Measurements from ENCODE around the gene ERC2. TPM values are rescaled to one million over a fixed set of nuclear protein-coding genes. Genes with fewer than 3 reads are reported as not detected.

ERC2 gene
- total RNA-seq, 3 donors from 2014 or later = 0.16 TPM; not detected in 2

DNA sequence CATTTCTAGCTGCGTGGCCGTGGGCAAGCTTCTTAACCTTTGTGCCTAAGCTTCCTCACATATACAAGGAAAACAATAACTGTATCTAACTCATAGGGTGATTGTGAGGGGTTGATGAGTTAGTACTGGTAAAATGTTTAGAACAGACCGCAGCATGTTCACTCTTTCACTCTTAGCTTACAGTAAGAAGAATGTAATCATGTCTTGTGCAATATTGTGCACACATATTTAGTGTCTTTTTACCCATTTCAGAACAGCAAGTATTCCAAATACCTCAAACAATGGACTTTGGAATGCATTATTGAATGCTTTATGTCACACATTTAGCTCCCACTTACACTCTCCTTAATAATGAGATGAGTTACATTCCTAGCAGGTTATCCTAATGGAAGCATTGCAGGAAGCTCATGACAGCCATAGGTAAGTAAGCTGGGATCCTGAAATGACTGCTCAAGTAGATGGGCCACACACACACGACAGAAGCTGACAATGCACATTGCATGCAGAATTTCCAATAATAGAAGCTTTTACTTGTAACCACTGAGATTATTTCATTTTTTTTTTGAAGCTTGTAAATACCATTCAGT, 512.3 kb downstream of the ERC2 start:
- no peak for ATAC-seq
- H3K27me3 Mint-ChIP-seq (ENCODE audit: low read depth) = no peaks in the 10 kb centered on the region
- no peak overlapping the region for H3K4me3 Mint-ChIP-seq
- no peak for DNase-seq
- H3K9me3 Mint-ChIP-seq = no peaks in the 10 kb centered on the region
- H3K36me3 Mint-ChIP-seq (ENCODE audit: insufficient read depth) = no peaks in the 10 kb centered on the region
- H3K4me1 Mint-ChIP-seq (ENCODE audit: low read depth) = no peaks in the 10 kb centered on the region

DNA sequence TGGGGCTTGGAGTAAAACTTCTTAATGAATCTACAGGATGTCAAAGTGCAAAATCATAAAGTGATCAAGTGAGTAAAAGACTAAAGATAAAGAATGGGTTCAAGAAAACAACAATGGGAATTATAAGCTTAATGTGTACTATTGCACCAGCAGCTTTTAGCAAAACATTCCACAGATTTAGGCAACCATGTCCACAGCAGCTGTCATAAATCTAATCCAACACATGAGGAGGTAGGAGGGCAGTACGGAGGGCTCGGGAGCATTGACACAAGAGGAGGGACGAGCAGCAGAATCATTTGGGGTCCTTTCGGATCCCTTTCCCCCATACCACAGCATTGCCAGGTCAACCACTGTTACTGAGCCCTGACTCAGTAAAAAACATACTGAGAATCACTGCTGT, 516.9 kb downstream of the ERC2 start:
- no peaks in the 10 kb centered on the region for H3K27me3 Mint-ChIP-seq (ENCODE audit: low read depth)
- DNase-seq (no peak), ATAC-seq (no peak)
- no peak overlapping the region for H3K4me3 Mint-ChIP-seq
- no peaks in the 10 kb centered on the region for H3K36me3 Mint-ChIP-seq (ENCODE audit: insufficient read depth)
- no peaks in the 10 kb centered on the region for H3K4me1 Mint-ChIP-seq (ENCODE audit: low read depth)
- H3K9me3 Mint-ChIP-seq = no peaks in the 10 kb centered on the region

DNA sequence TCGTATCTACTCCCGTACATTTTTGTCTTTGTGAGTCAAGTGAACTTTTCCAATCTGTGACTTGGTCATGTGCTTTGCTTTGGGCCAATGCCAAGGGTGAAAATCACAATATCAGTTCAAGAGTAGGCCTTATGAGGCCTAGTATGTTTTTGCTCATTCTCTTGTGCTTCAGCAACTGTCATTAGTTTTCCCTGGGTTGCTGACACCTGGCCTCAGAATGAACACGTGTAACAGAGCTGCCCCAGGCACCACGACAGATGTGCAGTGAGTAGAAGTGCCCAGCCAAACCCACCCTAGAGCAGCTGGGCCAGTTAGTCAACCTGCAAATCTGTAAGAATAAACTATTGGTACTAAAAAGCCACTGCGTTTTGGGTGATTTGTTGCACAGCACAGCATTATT, 520.9 kb downstream of the ERC2 start:
- H3K4me1 Mint-ChIP-seq (ENCODE audit: low read depth) = no peaks in the 10 kb centered on the region
- H3K36me3 Mint-ChIP-seq (ENCODE audit: insufficient read depth) = no peaks in the 10 kb centered on the region
- ATAC-seq (no peak), DNase-seq (no peak)
- H3K4me3 Mint-ChIP-seq = no peak overlapping the region
- no peaks in the 10 kb centered on the region for H3K27me3 Mint-ChIP-seq (ENCODE audit: low read depth)
- no peaks in the 10 kb centered on the region for H3K9me3 Mint-ChIP-seq

DNA sequence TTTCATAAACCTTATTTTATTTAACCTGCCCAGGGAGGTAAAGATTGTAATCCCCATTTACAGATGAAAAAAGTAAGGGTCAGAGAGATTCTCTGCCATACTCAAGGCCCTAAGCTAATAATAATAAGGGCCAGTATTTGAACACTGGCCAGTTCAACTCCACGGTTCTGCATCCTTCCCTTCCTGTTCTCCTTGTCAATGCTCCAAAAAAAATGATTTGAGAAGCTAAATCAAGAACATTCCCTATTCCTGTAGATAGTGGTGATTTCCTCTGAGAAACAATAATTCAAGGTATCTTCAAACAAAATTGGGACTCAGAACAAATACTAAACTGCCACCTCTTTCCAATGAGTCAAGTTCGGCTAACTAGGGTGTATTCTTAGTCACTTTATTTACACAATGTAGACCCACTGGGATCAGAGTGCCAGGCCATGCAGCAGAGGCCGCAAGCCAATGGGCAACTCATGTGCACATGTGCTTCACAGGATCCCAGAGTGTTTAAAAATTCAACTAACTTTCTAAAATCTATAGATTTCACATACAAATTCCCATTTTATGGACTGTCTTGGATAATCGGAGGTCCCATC, 521.6 kb downstream of the ERC2 start:
- H3K4me3 Mint-ChIP-seq = no peak overlapping the region
- DNase-seq (no peak), ATAC-seq (no peak)
- H3K4me1 Mint-ChIP-seq (ENCODE audit: low read depth) = no peaks in the 10 kb centered on the region
- H3K27me3 Mint-ChIP-seq (ENCODE audit: low read depth) = no peaks in the 10 kb centered on the region
- no peaks in the 10 kb centered on the region for H3K36me3 Mint-ChIP-seq (ENCODE audit: insufficient read depth)
- no peaks in the 10 kb centered on the region for H3K9me3 Mint-ChIP-seq

DNA sequence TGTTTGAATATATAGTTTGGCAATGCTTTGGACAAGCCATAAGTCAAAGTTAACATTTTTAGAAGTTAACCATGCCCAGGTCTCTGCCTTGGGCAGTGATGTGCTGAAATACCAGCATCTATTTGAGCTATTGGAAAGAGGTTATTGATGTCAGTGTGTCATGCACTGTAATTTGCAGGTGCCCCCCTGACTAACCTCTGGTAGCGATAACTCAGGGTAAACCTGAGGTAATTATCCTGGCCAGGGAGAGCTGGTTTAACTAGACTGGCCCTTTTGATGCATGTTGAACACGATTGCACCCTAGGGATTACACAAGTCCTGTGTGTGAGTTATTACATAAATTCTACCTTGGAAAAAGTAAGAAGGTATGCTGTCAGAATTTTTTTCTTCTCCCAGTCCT, 525.4 kb downstream of the ERC2 start:
- no peak for ATAC-seq
- Mint-ChIP-seq H3K27me3 (ENCODE audit: low read depth) (no peaks in the 10 kb centered on the region), H3K9me3 (no peaks in the 10 kb centered on the region)

DNA sequence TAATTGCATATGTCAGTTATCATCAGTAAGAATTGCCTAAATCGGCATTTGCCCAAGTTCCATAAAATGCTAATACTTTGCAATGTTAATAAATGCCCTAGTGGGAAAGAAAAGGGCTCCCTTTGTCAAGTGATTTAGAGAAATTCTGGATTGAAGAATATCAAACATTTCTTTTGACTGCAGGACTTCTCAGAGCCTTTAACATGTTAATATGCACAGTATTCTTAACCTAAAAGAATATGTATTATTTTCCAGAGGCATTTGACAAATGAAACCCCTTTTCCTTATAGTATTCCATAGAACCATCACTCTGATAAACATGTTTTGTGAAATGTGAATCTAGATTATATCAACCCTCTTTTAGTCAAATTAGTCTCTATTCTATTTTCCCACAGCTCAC, 529.0 kb downstream of the ERC2 start:
- Mint-ChIP-seq H3K4me3 (no peak overlapping the region), H3K36me3 (ENCODE audit: insufficient read depth) (no peaks in the 10 kb centered on the region), H3K27me3 (ENCODE audit: low read depth) (no peaks in the 10 kb centered on the region), H3K9me3 (no peaks in the 10 kb centered on the region), H3K4me1 (ENCODE audit: low read depth) (no peaks in the 10 kb centered on the region)
- ATAC-seq (no peak), DNase-seq (no peak)

More for the DNA sequence above, 525.4 kb downstream of the ERC2 start:
- Mint-ChIP-seq H3K4me1 (ENCODE audit: low read depth) (no peaks in the 10 kb centered on the region), H3K4me3 (no peak overlapping the region), H3K36me3 (ENCODE audit: insufficient read depth) (no peaks in the 10 kb centered on the region)
- no peak for DNase-seq

DNA sequence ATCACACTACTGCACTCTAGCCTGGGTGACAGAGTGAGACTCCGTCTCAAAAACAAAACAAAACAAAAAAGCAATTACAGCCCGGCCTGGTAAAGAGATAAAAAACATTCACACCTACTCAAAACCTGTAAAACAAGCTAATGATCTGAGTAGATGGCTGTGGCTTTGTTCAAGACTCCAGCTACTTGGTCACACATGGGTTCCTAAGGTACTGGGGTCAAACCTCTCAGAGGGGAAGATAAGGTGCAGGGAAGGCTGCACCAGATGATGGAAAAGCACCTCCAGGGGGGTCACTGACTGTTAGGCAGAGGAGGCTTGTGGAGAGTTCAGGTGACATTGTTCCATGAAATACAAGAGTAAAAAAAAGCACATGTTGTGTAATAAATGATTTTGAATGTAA, 531.0 kb downstream of the ERC2 start:
- DNase-seq (no peak), ATAC-seq (no peak)
- Mint-ChIP-seq H3K4me3 (no peak overlapping the region), H3K9me3 (no peaks in the 10 kb centered on the region), H3K27me3 (ENCODE audit: low read depth) (no peaks in the 10 kb centered on the region), H3K4me1 (ENCODE audit: low read depth) (no peaks in the 10 kb centered on the region), H3K36me3 (ENCODE audit: insufficient read depth) (no peaks in the 10 kb centered on the region)

DNA sequence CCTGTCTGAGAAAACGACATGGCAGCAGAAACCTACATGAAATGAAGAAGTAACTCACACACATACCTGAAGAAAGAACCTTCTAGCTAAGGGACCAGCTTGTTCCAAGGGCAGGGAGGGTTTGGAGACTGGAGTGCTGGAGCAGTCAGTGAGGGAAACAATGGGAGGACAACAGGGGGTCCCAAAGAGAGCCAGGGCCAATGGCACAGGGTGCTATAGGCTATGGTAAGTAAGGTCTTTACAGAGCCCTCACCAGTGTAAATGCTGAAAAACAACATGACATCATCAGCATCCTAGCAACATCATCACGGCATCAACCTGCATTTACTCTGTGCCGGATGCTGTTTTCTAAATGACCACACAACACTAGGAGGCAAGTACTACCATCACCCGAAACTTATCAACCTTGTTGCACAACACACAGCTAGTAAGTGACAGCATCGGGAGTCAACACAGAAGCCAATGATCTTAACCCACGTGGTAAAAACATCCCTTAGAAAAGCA, 531.7 kb downstream of the ERC2 start:
- Mint-ChIP-seq H3K27me3 (ENCODE audit: low read depth) (no peaks in the 10 kb centered on the region), H3K4me3 (no peak overlapping the region), H3K4me1 (ENCODE audit: low read depth) (no peaks in the 10 kb centered on the region), H3K9me3 (no peaks in the 10 kb centered on the region), H3K36me3 (ENCODE audit: insufficient read depth) (no peaks in the 10 kb centered on the region)
- DNase-seq (no peak), ATAC-seq (no peak)

DNA sequence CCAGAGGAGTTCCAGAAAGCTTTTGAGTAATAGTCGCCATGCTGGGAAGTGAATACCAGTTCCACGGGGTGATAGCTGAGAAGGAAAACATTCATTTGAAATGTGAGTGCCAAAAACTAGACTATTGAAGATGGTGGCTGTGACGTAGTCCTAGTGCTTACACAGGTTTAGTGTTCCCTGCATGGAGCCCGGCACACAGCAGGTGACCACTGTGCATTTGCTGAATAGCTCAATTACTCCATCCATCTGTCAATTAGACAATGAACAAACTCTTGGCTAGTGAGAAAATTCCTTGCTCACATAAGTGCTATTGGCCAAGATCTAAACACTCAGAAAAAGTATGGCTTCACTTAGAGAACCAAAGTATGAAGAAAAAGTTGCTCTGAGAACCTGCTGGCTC, 533.0 kb downstream of the ERC2 start:
- H3K4me3 Mint-ChIP-seq = no peak overlapping the region
- no peaks in the 10 kb centered on the region for H3K4me1 Mint-ChIP-seq (ENCODE audit: low read depth)
- H3K9me3 Mint-ChIP-seq = no peaks in the 10 kb centered on the region
- H3K36me3 Mint-ChIP-seq (ENCODE audit: insufficient read depth) = no peaks in the 10 kb centered on the region
- H3K27me3 Mint-ChIP-seq (ENCODE audit: low read depth) = no peaks in the 10 kb centered on the region
- ATAC-seq (no peak), DNase-seq (no peak)

DNA sequence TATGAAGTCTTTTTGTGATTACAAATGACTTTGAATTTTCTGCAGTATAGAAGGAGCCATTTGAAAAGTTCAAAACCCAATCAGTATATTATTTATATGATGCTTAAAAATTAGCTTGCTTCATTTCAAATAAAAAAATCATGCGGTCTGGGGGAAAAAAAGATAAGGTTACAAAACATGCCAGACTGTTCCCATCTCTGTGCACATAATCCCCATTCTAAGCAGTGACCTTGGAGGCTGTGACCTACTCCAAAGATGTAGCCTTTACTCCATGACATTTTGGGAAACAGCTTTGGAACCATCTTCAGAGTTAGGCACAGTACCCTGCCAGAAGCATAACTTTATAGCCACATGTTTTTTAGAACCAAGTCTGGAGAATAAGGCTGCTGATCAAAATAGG, 533.5 kb downstream of the ERC2 start:
- ATAC-seq = no peak
- no peak for DNase-seq

DNA sequence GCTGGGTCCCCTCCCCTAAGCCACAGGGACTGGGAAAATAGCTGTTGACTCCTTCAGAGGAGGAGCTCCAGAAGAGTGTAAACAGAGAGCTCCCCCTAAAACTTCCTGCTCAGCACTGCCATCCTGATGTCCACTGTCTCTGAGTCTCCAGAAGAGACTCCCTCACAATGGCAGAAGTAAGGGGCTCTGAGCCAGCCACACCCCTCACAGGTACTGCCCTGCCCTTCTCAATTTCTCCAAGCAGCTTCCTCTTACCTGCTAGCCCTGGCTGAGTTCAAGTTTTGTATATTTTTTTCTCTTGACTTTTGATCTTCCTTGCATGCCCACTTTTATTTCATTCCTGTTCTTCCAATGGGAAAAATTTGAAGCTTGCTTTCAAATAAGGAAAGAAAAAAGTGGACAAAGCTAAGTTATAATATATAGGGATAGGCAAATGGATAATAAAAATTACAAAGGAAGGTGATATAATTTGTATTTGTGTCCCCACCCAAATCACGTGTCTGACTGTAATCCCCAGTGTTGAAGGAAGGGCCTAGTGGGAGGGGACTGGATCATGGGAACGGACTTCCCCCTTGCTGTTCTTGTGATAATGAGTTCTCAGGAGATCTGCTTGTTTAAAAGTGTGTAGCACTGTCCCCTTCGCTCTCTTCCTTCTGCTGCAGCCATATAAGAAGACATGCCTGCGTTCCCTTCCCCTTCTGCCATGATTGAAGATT, 539.0 kb downstream of the ERC2 start:
- Mint-ChIP-seq H3K9me3 (peaks cover 11% of the 10 kb centered on the region), H3K4me1 (ENCODE audit: low read depth) (no peaks in the 10 kb centered on the region), H3K36me3 (ENCODE audit: insufficient read depth) (no peaks in the 10 kb centered on the region), H3K4me3 (no peak overlapping the region), H3K27me3 (ENCODE audit: low read depth) (no peaks in the 10 kb centered on the region)
- no peak for ATAC-seq
- no peak for DNase-seq

More for the DNA sequence above, 533.5 kb downstream of the ERC2 start:
- H3K27me3 Mint-ChIP-seq (ENCODE audit: low read depth) = no peaks in the 10 kb centered on the region
- no peaks in the 10 kb centered on the region for H3K4me1 Mint-ChIP-seq (ENCODE audit: low read depth)
- H3K36me3 Mint-ChIP-seq (ENCODE audit: insufficient read depth) = no peaks in the 10 kb centered on the region
- no peak overlapping the region for H3K4me3 Mint-ChIP-seq
- H3K9me3 Mint-ChIP-seq = no peaks in the 10 kb centered on the region

DNA sequence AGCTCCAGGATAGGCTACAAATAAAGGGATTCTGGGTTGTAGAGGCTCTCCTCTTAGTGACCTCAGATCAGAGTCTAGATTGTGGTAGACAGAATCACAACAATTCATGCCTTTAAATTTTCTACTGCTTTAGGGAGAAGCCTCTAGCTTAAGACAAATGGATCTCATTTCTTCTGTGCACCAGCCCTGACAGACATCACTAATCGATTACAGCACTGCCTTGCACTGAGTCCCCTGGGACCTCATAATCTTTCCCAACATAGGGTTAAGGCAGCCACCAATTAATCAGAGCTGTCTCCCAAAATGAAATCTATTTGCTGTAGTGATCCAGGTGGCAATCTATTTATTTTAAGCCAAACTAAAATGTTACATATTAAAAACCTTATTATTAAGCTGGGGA, 544.6 kb downstream of the ERC2 start:
- H3K36me3 Mint-ChIP-seq (ENCODE audit: insufficient read depth) = no peaks in the 10 kb centered on the region
- DNase-seq = no peak
- no peak overlapping the region for H3K4me3 Mint-ChIP-seq
- no peaks in the 10 kb centered on the region for H3K4me1 Mint-ChIP-seq (ENCODE audit: low read depth)
- H3K27me3 Mint-ChIP-seq (ENCODE audit: low read depth) = no peaks in the 10 kb centered on the region
- peaks cover 14% of the 10 kb centered on the region for H3K9me3 Mint-ChIP-seq
- no peak for ATAC-seq

DNA sequence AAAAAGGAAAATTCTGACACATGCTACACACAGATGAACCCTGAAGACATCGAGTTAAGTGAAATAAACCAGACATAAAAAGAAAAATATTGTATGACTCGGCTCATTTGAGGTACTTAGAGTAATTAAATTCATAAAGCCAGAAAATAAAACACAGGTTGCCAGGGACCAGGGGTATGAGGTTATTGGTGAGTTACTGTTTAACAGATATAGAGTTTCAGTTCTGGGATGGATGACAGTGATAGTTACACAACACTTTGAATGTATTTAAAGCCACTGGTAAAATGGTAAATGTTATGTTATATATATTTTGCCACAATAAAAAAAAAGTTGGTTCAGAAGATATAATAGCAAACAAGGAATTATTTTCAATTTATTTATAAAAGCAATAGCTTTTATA, 545.1 kb downstream of the ERC2 start:
- H3K4me3 Mint-ChIP-seq = no peak overlapping the region
- H3K27me3 Mint-ChIP-seq (ENCODE audit: low read depth) = no peaks in the 10 kb centered on the region
- H3K9me3 Mint-ChIP-seq = peaks cover 10% of the 10 kb centered on the region
- no peaks in the 10 kb centered on the region for H3K36me3 Mint-ChIP-seq (ENCODE audit: insufficient read depth)
- no peaks in the 10 kb centered on the region for H3K4me1 Mint-ChIP-seq (ENCODE audit: low read depth)
- DNase-seq (no peak), ATAC-seq (no peak)

DNA sequence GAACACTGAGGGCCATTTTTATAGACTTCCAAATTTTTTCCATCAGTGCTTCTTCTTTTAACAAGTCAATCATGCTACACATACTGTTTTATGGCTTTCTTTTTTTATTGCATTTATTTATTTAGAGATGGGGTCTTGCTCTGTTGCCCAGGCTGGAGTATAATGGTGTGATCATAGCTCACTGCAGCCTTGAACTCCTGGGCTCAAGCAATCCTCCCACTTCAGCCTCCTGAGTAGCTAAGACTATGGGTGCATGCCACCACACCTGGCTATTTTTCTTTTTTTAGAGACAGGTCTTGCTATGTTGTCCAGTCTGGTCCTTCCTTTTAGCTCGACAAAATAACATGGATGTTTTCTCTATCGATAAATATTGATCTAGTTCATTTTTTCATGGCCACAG, 555.4 kb downstream of the ERC2 start:
- peaks cover 3% of the 10 kb centered on the region for H3K9me3 Mint-ChIP-seq
- no peaks in the 10 kb centered on the region for H3K27me3 Mint-ChIP-seq (ENCODE audit: low read depth)
- DNase-seq (no peak), ATAC-seq (no peak)
- no peak overlapping the region for H3K4me3 Mint-ChIP-seq
- no peaks in the 10 kb centered on the region for H3K4me1 Mint-ChIP-seq (ENCODE audit: low read depth)
- H3K36me3 Mint-ChIP-seq (ENCODE audit: insufficient read depth) = no peaks in the 10 kb centered on the region

DNA sequence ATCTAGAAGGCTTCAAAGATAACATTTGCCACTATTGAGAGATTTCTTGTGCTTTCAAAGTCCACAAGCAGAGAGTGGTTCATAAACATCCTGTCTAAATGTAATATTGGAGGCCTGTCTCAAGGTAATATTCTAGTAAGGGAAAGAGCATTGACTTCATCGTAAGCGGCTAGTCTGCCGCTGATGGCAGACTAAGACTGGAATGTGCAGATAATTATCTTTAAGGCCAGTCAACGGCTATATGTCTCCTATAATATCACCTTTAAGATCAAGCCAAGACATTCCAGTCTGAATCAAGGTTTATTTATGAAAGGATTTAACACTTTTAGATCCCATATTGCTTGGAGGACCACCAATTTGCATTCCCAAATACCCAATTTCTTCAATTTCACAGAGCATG, 557.0 kb downstream of the ERC2 start:
- Mint-ChIP-seq H3K27me3 (ENCODE audit: low read depth) (no peaks in the 10 kb centered on the region), H3K9me3 (peaks cover 3% of the 10 kb centered on the region), H3K4me3 (no peak overlapping the region), H3K4me1 (ENCODE audit: low read depth) (no peaks in the 10 kb centered on the region), H3K36me3 (ENCODE audit: insufficient read depth) (no peaks in the 10 kb centered on the region)
- DNase-seq (no peak), ATAC-seq (no peak)
